Measurements from ENCODE around the gene CAMK1G. TPM values are rescaled to one million over a fixed set of nuclear protein-coding genes. Genes with fewer than 3 reads are reported as not detected.

The CAMK1G gene
- total RNA-seq, 1 donor from 2014 or later = 0.21 TPM

DNA sequence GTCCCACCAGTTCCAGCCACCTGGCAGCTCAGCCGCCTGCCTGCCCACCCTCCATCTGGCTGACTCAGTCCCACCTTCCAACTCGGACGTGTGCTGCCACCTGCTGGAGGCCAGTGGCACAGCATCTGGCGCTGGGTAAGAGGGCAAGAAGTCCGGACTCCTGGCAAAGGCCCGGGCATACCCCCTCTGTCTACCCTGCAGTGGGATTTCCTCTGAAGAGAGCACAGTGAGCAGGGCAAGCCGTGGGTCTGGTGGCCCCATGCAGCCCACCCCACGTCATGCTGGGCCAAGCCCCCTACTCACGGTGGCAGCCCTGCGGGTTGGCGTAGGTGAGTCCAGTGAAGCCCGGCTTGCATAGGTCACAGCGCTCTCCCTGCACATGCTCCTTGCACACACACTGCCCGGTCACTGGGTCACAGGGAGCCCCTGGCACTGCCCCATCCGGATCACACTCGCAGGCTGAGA, 44.2 kb downstream of the CAMK1G start:
- no peak overlapping the region for H3K4me3 ChIP-seq (ENCODE audit: low read depth, low read length)
- DNase-seq (ENCODE audit: low read depth) = no peak
- H3K36me3 ChIP-seq (ENCODE audit: control insufficient read depth, insufficient read depth, low read length) = no peaks in the 10 kb centered on the region
- TF ChIP-seq, protein P1, sequence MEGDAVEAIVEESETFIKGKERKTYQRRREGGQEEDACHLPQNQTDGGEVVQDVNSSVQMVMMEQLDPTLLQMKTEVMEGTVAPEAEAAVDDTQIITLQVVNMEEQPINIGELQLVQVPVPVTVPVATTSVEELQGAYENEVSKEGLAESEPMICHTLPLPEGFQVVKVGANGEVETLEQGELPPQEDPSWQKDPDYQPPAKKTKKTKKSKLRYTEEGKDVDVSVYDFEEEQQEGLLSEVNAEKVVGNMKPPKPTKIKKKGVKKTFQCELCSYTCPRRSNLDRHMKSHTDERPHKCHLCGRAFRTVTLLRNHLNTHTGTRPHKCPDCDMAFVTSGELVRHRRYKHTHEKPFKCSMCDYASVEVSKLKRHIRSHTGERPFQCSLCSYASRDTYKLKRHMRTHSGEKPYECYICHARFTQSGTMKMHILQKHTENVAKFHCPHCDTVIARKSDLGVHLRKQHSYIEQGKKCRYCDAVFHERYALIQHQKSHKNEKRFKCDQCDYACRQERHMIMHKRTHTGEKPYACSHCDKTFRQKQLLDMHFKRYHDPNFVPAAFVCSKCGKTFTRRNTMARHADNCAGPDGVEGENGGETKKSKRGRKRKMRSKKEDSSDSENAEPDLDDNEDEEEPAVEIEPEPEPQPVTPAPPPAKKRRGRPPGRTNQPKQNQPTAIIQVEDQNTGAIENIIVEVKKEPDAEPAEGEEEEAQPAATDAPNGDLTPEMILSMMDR (IDR thresholded peaks at IDR 0.05; ENCODE audit: insufficient read depth, low read length, poor library complexity, severe bottlenecking) = peak; percentile 98
- no peaks in the 10 kb centered on the region for H3K27me3 ChIP-seq (ENCODE audit: control insufficient read depth, insufficient read depth, low read length)

DNA sequence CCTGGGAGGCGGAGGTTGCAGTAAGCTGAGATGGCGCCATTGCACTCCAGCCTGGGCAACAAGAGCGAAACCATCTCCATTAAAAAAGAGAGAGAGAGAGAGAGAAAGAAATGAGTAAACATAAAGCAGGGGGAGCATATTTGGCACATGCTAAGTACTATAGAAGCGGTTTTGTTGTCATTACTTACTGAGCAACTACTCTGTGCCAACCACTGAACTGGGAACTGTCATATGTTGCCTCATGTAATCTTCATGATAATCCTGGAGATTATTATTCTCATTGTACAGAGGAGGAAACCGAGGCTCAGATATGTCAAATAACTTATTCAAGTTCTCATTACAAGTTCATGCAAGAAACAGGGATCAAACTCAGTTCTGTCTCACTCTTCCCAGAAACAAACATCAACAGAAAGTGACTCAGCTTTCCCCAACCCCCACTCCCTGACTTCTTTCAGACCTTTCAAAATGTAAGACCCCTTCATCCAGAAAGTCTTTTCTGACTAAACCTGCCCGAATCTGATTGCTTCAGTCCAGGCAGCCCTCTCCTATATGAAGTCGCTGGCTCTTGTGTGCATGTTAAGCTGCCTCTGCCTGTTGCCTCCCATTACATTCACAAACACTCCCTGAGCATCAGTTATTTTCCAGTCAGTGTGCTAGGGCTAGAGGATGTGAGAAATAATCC, 45.2 kb downstream of the CAMK1G start:
- H3K36me3 ChIP-seq (ENCODE audit: control insufficient read depth, insufficient read depth, low read length) = no peaks in the 10 kb centered on the region
- TF ChIP-seq, protein P1 (IDR thresholded peaks at IDR 0.05; ENCODE audit: insufficient read depth, low read length, poor library complexity, severe bottlenecking) = no peak
- no peak overlapping the region for H3K4me3 ChIP-seq (ENCODE audit: low read depth, low read length)
- DNase-seq (ENCODE audit: low read depth) = no peak
- no peaks in the 10 kb centered on the region for H3K27me3 ChIP-seq (ENCODE audit: control insufficient read depth, insufficient read depth, low read length)

DNA sequence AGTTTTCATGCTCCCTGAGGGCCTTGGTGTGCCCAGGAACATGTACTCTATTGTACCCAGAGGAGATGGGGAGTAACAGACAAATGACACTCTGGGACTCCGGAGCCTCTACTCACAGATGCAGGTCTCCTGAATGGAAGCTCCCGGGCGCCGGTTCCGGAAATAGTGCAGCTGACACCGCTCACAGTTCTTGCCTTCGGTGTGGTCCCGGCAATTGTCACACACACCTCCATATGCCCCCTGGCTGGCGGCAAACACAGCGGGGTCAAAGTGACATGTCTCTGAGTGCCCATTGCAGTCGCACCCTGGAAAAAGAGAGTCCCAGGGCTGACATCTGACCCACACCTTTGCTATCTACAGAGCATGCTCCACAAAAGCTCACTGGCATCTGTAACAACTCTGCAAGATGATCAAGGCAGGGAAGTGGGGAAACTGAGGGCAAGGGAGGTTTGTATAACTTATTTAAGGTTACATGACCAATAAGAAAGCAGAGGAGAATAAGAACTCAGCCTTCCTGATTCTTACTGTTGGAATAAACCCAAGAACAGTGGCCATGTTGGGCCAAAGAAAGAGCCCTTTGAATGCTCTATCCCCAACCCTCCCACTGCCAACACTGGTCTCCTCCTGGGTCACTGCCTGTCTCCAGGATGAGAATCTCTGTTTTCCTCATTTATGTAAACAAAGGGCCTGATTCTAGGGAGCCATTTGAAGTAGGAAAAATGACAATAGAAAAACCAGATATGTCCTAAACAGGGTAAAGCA, 46.3 kb downstream of the CAMK1G start:
- H3K27me3 ChIP-seq (ENCODE audit: control insufficient read depth, insufficient read depth, low read length) = no peaks in the 10 kb centered on the region
- TF ChIP-seq, protein P1 (IDR thresholded peaks at IDR 0.05; ENCODE audit: insufficient read depth, low read length, poor library complexity, severe bottlenecking) = no peak
- no peak for DNase-seq (ENCODE audit: low read depth)
- no peaks in the 10 kb centered on the region for H3K36me3 ChIP-seq (ENCODE audit: control insufficient read depth, insufficient read depth, low read length)
- H3K4me3 ChIP-seq (ENCODE audit: low read depth, low read length) = no peak overlapping the region

DNA sequence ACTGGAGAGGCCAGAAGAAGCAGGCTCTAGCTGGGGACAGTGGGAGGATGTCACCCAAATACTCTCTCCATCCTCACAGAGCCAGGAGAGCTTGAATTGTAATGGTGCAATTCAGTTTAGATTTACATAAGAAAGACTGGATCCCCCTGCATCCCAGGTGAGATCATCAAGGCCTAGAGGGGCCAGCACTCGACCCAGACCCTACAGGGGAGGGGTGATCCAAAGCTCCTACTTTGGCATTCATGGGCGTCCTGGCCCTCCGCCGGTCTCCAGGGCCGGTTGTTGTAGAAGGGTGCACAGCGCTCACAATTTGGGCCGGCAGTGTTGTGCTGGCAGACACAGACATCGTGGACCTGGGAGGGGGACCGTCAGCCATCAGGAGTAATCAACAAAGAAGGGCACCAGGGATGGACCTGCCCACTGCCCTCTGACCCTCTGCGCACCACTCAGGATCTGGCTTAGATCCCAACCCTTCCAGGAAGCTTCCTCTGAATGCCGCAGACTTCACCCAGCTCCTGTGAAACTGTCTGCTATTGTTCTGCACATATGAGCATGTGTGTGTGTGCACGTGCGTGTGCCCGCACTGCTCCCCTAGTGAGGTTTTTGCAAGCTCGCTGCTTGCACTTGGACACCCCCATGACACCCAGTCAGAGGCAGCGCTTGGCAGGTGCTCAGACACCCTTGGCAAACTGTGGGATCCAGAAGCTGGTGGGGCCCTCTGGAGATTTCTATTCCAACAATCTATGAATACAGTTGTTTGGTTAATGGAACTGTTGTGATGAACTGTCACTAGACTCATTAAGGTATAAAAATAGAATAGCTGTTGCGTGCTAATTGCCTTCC, 47.1 kb downstream of the CAMK1G start:
- H3K27me3 ChIP-seq (ENCODE audit: control insufficient read depth, insufficient read depth, low read length) = no peaks in the 10 kb centered on the region
- no peak for DNase-seq (ENCODE audit: low read depth)
- TF ChIP-seq, protein P1 (IDR thresholded peaks at IDR 0.05; ENCODE audit: insufficient read depth, low read length, poor library complexity, severe bottlenecking) = no peak
- no peak overlapping the region for H3K4me3 ChIP-seq (ENCODE audit: low read depth, low read length)
- H3K36me3 ChIP-seq (ENCODE audit: control insufficient read depth, insufficient read depth, low read length) = no peaks in the 10 kb centered on the region

DNA sequence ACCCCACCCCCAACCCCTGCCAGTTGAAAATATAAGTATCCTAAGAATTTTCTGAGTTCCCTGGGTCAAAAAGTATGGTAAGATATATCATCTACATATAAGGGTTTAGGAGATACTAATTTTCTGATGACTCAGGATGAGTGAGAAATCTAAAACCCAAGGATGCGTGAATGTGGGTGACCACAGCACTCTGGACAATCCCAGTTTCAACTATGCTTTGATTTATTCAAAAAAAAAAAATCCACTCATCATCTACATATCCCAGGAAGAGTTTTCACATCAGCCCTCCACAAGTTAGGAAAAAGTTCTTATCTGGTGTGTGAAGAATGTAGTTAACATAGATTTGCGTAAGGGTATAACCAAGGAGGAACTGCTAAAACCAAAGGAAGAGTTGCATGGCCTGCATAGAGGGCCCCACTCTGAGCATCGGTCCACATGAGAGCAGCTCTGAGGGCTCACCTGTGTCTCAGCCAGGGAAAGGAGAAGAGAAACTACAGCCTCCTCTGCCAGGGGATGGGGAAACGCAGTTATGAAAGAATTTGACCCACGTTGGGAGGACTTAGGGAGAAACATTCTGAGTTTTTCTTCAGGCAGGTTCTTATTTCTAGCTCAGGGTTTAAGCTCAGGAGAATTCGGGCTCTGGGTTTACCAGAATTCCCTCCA, 50.0 kb downstream of the CAMK1G start:
- Histone ChIP-seq H3K36me3 (ENCODE audit: control insufficient read depth, insufficient read depth, low read length) (no peaks in the 10 kb centered on the region), H3K4me3 (ENCODE audit: low read depth, low read length) (no peak overlapping the region), H3K27me3 (ENCODE audit: control insufficient read depth, insufficient read depth, low read length) (no peaks in the 10 kb centered on the region)
- TF ChIP-seq, protein P1 (IDR thresholded peaks at IDR 0.05; ENCODE audit: insufficient read depth, low read length, poor library complexity, severe bottlenecking) = no peak
- no peak for DNase-seq (ENCODE audit: low read depth)

Data from kidney epithelial cell (primary cell).